HG02973 (cell line): ENCODE measurements around the gene USH2A.
"Not testable (repeated sequence)": the region's sequence is repeated elsewhere in the genome, so short reads cannot be mapped to it uniquely, and the experiment has no call there.

Source experiments
- ATAC-seq: cut with Tn5 transposase; IDR thresholded peaks from one replicate; pipeline ENCODE4 v1.9.1; 2021; ENCODE audit warnings: moderate library complexity; ENCODE audit not compliant: unreplicated experiment

Gene USH2A

DNA sequence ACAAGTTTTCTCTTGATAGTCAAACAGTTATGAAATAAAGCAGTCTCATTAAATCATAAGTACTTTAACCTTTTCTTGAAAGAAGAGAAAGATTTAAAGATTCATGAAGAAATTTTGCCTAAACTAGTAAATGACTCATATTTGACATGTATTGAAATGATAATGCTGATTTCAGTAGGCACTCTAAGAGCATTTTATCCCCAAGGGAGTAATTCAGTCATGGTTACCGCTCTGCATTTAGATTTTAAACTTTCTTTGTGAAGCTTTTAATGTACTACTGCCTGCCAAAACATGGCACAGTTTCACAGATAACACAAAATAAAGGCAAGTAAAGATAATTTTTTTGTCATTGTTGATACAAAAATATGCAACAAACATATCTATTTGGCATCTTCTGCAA lies 6.8 kb downstream of the USH2A start:
- no peak for ATAC-seq

DNA sequence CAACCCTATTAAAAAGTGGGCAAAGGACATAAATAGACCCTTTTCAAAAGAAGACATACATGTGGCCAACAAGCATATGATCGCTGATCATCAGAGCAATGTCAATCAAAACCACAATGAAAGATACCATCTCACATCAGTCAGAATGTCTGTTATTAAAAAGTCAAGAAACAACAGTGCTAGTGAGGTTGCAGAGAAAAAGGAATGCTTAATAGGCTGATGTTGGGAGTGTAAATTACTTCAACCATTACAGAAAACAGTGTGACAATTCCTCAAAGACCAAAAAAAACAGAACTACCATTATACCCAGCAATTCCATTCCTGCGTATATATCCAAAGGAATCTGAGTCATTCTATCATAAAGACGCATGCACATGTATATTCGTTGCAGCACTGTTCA lies 13.2 kb downstream of the USH2A start:
- ATAC-seq: no peak

DNA sequence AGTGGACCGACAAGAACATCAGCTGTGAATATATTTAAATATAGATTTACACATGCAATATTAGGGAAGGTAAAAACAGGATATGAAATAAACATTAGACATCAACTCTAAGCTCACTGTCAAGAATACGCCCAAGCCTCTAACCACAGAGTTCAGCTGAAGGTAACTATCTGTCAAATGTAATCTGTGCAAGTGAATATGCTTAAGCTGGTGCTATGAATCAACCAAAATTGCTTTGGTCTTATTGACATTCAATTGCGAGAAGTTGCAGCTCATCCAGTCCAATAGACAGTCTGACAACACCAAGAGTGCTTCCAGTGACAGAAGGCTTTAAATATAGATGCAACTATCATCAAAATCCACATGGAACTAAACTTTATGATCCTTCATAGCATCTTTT lies 32.3 kb downstream of the USH2A start:
- ATAC-seq: no peak

DNA sequence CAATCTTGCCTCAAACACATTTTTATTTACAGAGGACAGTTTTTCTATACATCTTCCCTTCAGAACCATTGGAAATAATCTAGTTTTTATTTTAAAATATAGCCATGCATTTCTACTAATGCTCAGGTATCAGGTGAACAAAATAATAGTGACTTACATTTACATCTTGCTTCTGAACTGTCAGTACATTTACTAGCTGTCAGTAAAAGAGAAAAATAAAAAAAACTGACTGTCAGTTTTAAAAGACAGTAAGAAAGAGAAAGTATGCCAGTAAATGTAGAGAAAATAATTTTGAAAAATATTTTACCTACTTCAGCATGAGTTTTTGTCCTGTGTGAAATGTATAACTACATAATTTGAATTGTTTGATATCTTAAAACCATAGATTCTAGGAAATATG lies 33.5 kb downstream of the USH2A start:
- ATAC-seq: no peak

DNA sequence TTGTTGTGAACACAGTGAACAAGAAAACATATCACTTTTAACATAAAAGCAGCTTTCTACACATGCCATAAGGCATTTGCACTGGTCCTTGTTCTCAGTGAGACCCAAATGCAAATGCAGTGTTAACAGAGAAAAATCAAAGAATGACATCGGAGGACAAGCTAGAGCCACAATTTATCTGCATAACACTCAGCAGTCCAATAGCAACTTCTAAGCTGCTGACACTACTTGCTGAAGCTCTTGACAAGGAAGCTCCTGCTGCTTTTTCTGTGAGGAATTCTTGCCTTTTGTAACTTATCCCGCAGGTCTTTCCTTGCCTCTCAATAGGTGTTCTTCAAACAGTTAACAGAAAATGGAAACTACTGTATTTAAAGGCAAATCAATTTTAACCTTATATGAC lies 34.7 kb downstream of the USH2A start:
- no peak for ATAC-seq

DNA sequence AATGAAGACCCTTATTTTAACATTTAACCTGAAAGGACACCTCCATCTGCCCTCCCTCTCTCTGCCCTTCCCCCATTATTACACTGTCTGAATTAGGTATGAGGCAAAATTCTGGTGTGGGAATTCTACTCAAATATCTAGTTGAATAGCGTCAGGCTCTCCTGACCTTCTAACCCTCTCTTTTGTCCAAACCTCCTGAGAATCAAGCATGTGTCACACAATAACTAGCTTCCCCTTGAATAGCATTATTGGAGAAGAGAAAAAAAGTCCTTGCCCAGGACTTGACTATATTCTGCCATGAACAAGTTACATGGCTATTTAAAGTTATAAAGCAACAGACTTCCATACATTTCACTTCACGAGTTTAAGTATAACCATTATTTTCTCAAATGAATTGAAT lies 35.5 kb downstream of the USH2A start:
- ATAC-seq: no peak

DNA sequence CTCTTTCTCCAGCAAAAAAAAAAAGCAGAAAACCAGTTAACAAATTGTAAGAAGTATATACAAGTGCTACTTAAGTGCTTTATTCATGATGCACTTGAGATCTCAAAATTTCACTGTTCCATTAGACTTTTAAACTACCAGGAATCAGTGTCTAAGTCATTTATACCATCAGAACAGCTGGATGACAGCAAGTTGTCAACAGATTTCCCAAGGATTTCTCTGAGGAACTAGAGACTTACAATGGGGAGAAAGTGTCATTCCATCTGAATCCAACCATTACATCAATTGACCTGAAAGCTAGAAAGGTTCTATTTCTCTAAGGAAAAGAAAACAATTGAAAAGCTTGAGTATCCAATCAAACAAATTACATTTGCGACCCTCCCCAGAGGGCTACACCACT lies 43.8 kb downstream of the USH2A start:
- no peak for ATAC-seq

DNA sequence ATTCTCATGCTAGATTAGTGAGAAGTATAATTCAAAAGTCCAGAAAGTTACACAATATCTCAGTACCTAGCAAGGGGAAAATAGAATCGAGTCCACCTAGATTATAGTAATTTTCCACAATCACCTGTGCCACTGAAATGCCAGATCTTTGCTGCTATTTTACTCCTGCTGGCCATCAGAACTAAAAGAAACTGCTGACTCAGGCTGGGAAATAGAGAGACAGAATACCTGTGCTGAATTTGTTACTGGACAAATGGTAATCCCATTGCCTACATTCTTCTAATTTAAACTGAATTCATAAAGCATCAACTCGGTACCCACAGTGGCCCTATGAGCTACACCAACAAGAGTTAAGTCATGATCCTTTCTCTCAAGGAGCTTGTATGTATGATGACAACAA lies 55.0 kb downstream of the USH2A start:
- ATAC-seq: no peak

DNA sequence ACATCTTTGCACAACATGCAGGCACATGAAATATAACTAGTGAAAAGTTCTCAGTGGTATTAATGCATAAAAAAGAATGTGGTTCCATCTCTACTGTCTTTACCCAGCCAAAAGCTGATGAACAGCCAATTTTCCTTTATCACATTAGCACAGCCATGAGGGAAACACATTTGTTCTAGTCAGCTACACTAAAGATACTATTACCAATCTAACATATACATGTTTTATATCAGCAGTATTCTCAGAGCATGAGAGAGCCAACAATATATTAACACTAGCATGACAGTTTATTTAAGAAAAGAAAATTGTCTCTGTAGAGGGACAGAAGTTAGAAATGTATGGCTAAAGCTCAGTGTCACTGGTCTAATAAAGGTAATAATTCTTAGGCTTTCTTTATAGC lies 56.3 kb downstream of the USH2A start:
- no peak for ATAC-seq

DNA sequence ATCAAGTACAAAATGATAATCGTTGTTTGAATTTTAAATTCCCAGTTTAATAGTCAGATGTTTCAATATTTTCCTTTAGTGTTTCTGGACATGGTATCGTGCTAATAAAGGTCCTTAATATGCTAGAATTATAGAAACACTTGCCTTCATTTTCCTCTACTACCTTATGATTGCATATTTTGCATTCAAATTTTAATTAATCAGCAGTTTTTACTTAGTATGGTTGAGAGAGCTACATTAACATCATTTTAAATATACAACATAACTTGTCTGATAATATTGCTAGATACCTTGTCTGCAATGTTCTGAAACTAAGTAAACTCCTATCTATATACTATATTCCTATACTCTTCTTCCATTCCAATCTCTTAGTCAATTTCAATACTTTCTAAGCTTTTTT lies 66.3 kb downstream of the USH2A start:
- no peak for ATAC-seq

DNA sequence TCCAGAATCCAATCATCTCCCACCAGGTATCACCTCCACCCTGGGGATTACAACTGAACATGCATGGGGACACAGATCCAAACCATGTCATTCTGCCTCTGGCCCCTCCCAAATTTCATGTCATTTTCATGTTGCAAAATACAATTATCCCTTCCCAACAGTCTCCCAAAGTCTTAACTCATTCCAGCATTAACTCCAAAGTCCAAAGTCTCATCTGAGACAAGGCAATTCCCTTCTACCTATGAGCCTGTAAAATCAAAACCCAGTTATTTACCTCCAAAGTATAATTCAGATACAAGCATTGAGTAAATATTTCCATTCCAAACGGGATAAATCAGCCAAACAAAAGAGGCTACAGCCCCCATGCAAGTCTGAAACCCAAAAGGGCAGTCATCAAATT lies 73.1 kb downstream of the USH2A start:
- ATAC-seq: no peak

DNA sequence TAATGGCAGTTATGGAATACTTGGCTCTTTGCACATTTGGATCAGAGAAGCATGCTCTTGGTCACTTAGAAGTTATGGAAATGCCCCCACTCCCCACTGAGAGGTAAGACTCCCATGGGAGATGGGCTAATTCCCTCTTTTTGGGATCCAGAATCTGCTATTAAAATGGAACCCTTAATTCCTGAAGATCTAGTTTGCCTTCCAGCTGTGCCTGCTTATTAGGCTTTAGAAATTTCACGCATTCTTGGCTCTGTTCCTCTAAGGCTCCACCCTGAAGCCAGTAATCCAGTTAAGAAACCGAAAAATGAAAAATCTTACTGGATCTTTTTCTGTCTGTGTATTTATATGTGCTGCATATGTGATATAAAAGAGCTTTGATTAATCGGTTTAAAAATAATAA lies 76.7 kb downstream of the USH2A start:
- ATAC-seq: no peak

DNA sequence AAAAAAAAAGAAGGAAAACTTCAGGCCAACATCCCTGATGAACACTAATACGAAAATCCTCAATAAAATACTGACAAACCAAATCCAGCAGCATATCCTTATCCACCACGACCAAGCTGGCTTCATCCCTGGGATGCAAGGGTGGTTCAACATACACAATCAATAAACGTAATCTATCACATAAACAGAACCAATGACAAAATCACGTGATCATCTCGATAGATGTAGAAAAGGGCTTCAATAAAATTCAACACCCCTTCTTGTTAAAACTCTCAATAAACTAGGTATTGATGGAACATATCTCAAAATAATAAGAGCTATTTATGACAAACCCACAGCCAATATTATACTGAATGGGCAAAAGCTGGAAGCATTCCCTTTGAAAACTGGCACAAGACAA lies 82.7 kb downstream of the USH2A start:
- ATAC-seq: not testable (repeated sequence)

DNA sequence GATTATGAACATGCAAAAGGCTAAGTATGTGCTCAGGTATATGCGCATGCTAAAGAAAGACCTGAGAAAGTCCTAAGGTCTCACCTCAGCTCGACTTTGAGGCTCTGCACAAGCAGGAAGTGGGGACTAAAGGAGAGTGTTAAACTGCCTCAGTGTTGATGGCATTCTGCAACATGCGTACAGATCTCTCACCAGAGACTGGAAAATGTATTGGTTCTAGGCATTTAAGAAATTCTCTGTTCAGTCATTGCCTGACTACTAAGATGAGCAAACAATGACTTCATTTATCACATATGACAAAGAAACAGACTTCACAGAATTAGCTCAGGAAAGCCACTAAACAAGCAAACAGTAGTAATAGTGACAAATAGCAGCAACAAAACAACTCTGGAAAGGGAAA lies 90.8 kb downstream of the USH2A start:
- ATAC-seq: no peak

DNA sequence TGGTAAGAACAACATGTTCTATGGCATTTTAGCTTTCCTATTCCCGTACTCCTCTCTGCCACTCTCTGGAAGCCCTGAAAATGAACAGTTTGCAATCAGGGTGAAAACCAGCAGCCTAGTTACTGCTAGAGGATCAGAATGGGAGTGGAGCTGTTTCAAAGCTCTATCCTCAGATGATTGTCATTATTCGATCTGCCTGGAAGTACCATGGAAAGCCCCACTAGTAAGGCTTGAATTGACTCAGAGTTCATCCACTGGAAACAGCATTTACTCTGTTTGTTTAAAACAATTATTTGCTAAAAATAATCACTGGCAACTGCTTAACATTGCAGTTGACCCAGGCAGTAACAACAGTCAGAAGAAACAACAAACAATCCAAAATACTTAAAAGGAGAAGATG lies 91.2 kb downstream of the USH2A start:
- ATAC-seq: no peak

DNA sequence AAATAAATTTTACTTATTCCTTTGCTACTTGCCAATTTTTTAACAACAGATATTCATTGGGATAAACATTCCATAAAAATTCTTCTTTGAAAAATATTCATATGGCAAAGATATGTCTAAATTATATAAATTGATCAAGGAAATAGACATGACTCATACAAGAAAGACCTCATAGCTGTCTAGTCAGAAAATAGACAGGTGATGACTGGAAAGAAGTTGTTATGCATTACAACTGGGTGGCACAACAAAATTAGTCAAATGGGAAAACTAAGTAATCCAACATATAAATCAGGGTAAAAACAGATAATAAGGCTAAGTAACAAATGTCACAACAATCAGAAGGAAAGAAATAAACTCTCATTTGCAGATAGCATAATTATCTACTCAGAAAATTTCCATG lies 92.0 kb downstream of the USH2A start:
- no peak for ATAC-seq

DNA sequence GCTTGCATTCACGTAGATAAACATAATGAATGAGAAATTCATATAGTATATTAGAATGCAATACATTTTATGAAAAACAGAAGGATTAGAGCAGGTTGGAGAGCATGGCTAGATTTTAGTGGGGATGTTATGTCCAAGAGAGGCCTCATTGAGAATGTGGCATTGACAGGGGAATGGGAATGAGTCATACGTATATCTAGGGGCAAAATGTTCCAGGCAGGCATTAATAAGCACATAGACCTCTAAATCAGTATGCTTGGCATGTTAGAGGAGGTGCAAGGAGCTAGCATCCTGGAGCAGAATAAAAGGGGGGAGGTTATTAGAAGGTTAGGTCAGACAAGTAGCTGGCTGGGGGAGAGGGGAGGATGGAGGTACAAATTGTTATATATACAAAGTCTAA lies 93.0 kb downstream of the USH2A start:
- ATAC-seq: no peak

DNA sequence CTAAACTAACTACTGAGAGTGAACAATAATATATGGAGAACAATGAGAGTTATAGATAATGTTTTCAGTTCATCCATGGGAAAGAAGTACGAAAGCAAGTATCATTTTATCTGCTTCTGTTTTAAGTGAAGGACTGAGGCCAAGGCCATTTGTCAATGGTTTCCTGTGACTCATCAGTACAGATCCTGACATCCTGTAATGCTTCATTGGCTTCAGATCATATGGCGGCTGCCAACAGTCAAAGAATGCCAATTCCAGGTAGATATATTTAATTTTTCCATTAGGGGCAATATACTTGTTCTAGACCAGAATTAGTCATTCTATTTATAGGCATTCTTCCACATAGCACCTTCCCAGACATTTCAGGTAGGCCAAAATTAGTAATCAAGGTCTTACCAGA lies 97.3 kb downstream of the USH2A start:
- ATAC-seq: no peak

DNA sequence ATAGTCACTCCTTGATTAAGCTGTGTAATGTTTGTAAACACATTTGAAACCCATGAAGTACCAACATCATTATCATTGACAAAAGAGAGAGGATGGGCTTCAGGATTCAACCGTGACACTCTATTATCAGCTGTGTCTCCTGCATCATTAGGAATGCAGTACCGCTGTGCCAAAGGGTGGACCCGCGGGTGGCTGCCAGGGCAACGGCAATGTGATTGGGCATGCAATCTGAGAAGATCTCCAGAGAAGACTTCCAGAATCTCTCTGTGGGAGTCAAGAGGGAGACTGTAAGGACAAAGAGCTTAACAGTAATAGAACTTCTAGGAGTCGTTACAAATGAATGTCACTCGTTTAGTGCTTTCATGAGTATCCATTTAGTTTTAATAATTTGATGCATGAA lies 97.9 kb downstream of the USH2A start:
- no peak for ATAC-seq

DNA sequence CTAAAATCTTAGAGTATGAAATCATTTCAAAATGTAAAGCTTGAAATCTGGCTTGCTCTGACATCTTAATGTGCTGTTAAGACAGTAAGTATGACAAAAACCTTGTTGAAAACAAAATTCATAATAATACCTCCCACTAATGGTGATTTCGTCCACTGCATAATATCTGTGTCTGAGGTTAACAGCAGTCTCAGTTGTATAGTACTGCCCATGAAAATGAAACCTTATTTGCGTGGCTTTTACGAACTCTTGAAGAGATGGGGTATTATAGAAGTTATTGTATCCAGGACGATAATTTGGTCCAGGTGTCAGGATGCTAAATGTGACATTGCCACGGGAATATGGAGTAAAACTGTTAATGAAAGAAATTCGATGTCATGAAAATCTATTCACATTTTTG lies 99.9 kb downstream of the USH2A start:
- ATAC-seq: no peak

DNA sequence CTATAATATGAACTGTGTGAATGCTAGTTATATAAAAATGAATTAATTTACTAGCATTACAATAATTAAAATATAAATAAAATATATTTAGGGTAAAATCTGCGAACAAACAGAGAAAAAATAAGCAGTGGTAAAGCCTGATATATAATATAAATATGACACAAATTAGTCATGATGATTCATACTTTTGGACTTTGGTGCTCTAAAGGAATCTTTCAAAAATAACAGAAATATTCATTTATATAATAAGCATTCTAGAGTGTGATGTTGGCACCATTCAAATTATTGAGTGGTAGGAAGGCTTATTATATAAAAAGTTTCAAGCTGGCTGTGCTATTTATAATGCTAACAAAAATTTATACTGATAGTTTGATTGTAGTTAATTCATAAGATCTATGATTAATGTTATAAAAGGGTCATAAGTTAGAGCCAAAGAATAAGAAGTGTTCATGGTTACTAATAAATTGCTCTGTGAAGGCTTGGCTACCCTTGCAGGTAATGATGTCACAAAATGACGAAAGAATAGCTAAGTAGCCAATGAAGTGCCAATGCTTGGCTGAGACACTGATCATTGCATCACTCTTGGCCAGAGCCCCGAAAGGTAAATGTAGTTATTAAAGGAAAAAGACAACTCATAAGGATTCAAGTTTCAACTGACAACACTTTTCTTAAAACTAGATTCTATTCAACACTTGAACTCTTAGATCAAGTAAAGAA lies 108.7 kb downstream of the USH2A start:
- ATAC-seq: no peak

DNA sequence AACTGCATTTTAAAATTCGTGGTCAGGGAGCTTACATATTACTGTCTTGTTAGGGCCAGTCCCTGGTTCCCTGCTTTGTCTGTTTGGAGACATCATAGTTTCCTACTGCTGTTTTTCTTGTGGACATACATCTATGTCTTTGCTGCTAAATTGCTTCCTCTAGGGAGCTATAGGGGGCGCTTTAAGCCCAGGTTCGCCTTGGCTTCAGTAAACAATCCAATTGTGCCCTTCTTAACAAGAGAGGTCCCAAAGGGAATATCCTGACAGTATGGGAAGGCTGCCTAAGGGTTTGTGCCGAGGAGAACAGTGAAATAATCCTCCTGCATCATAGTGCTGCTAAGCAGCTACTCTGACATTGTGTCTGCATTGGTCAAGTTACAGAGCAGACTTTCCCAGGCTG lies 112.5 kb downstream of the USH2A start:
- no peak for ATAC-seq

DNA sequence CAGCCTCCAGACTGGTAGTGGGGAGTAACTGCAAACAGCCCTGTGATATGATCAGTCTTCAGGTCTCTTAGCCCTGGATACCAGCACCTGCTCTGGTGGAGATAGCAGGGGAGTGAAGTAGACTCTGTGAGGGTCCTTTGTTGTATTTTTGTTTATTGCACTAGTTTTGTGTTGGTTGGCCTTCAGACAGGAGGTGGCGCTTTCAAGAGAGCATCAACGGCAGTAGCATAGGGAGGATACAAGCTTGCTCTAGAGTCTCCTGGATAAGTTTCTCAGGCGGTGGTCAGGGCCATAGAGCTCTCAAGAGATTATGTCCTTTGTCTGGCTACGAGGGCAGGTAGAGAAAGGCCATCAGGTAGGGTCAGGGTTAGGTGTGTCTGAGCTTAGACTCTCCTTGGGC lies 116.4 kb downstream of the USH2A start:
- ATAC-seq: no peak

DNA sequence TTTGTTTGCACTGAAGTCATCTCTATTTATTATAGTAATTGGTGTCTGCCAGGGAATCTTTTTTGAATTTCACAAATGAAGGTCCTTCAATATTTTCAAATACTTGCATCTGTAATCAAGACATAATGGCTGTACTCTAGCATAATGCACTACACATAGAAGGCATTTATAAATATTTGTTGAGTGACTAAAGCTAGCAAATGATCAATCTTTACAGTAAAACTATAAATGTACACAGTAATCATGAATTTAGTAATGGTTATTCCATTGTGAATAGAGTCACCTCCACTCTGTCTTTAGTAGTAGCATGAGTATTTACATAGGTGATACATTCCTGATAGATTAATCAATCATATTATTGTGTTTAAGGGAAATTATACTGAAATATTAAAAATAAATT lies 119.6 kb downstream of the USH2A start:
- no peak for ATAC-seq
